MV-4-11 (cell line): ENCODE data around the gene C6orf62.
"Not testable (repeated sequence)": the region's sequence is repeated elsewhere in the genome, so short reads cannot be mapped to it uniquely, and the experiment has no call there.

Experiments used
- DNase-seq: peaks from one replicate; lab custom pipeline; 2025; lab: John Stamatoyannopoulos, UW

Gene C6orf62

GRCh38 chr6:24668066-24668996 lies 50.6 kb downstream of the C6orf62 start:
- not testable (repeated sequence) for DNase-seq

- peak; percentile 11 for DNase-seq
Observed at GRCh38 chr6:24667378-24667803, 51.6 kb downstream of the C6orf62 start.

- peak; percentile 94 for DNase-seq
Observed at GRCh38 chr6:24666641-24667377, 52.1 kb downstream of the C6orf62 start, which contains the start of the genes ACOT13 and TDP2. Gene ACOT13 (plus strand): TSS chr6:24667077. CDS start chr6:24667264, 187 bp downstream. Gene TDP2 (minus strand): TSS chr6:24666899. CDS start chr6:24666862, 37 bp downstream.

- DNase-seq: no peak
Observed at GRCh38 chr6:24666097-24666640, 52.8 kb downstream of the C6orf62 start.

- DNase-seq: no peak
Observed at GRCh38 chr6:24664046-24664987, 54.6 kb downstream of the C6orf62 start.

GRCh38 chr6:24663189-24663588 lies 55.8 kb downstream of the C6orf62 start:
- DNase-seq: no peak

GRCh38 chr6:24662236-24662635 lies 56.7 kb downstream of the C6orf62 start:
- no peak for DNase-seq

GRCh38 chr6:24661759-24662158 lies 57.2 kb downstream of the C6orf62 start:
- not testable (repeated sequence) for DNase-seq

GRCh38 chr6:24660105-24660504 lies 58.8 kb downstream of the C6orf62 start:
- DNase-seq: no peak

GRCh38 chr6:24659561-24659960 lies 59.4 kb downstream of the C6orf62 start:
- DNase-seq: no peak

- no peak for DNase-seq
Observed at GRCh38 chr6:24658573-24659560, 60.1 kb downstream of the C6orf62 start.

GRCh38 chr6:24655215-24655614 lies 63.7 kb downstream of the C6orf62 start:
- DNase-seq: no peak
